Stomach (tissue), 4 donors: Measurements from ENCODE around the gene EEF1E1.

Experiments used
- CTCF ChIP-seq, 7 experiments: fragments of 450-650 bp in 4 of 7; fragments of 200-600 bp in 3 of 7; sonication (generic) in 3 of 7; IDR thresholded peaks; one replicate each; pipeline ENCODE4 v1.5.1; 2016 to 2019; ENCODE audit warnings: antibody characterized with exemption in 7 of 7, control low read depth in 2 of 7, mild to moderate bottlenecking in 1 of 7
- EP300 ChIP-seq: sonication (generic); formaldehyde crosslinking; IDR thresholded peaks from one replicate; pipeline ENCODE4 v1.6.1; 2017; ENCODE audit warnings: antibody characterized with exemption

GRCh38 chr6:8043221-8043620, 59.1 kb downstream of the EEF1E1 start:
- no peak for TF ChIP-seq EP300
- no peak for TF ChIP-seq CTCF (IDR thresholded peaks at IDR 0.05)
